ENCODE measurements around the gene NRXN3. TPM values are rescaled to one million over a fixed set of nuclear protein-coding genes. Genes with fewer than 3 reads are reported as not detected.

NRXN3 gene
- total and polyA plus RNA-seq, 5 donors from 2014 or later: not detected

DNA sequence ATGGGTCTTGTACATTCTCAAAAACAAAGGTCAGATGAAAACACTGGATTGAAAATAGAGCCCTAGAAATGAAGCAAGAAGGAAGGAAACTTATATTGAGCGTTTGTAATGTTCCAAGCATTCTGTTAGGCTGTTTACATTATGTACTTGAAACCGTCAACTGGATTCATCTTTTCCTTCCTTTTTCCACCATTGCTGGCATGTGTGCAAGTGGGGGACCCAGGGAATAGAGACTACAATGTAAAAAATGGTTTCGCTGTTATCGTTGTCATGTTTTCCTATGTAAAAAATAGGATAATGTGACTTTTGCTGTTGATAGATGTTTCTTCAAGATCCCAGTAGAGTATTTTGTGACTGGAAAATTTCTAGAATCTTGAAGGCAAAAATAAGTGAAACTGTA is 913.2 kb downstream of the NRXN3 start:
- ATAC-seq (ENCODE audit: low read depth in 2 of 2) (no peak), DNase-seq (no peak)
- H3K4me3 ChIP-seq (ENCODE audit: low read depth, low read length): no peak overlapping the region
- Mint-ChIP-seq H3K4me3 (no peak overlapping the region), H3K4me1 (no peaks in the 10 kb centered on the region), H3K9me3 (peaks cover 0 to 8% (median 1%) of the 10 kb centered on the region in 7 donors), H3K36me3 (no peaks in the 10 kb centered on the region), H3K27me3 (peaks cover 4% of the 10 kb centered on the region), H3K27ac (no peak overlapping the region)
- no peaks in the 10 kb centered on the region for H3K36me3 ChIP-seq (ENCODE audit: control insufficient read depth, insufficient read depth, low read length)
- H3K4me1 ChIP-seq (ENCODE audit: control insufficient read depth, insufficient read depth, low read length, poor library complexity, severe bottlenecking): no peaks in the 10 kb centered on the region
- no peaks in the 10 kb centered on the region for H3K9me3 ChIP-seq (ENCODE audit: control insufficient read depth in 2 of 2, low read length in 2 of 2)
- H3K27me3 ChIP-seq (ENCODE audit: control insufficient read depth, insufficient read depth, low read length): no peaks in the 10 kb centered on the region
- H3K27ac ChIP-seq (ENCODE audit: insufficient read depth, low read length, poor library complexity, severe bottlenecking): no peak overlapping the region

DNA sequence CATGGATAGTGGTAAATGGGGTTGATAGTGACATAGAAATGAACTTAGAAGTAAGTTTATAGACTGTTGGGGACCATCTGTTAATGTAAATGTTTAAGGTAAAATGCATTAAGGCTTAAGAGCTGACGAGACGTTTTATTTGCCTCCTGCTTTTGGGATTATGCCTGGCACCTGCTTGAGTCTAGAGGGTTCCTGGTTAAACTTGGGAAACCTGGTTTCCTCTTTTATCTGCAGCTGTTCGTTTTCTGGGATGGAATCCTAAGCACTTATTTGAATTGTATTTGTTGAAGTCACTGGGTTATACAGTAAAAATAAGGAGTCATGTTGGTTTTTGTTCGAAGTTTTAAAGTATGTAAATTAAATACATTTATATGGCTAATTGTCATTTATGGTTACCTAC is 914.7 kb downstream of the NRXN3 start:
- no peak overlapping the region for H3K27ac ChIP-seq (ENCODE audit: insufficient read depth, low read length, poor library complexity, severe bottlenecking)
- no peaks in the 10 kb centered on the region for H3K9me3 ChIP-seq (ENCODE audit: control insufficient read depth in 2 of 2, low read length in 2 of 2)
- Mint-ChIP-seq H3K27me3 (no peaks in the 10 kb centered on the region), H3K27ac (no peak overlapping the region), H3K36me3 (no peaks in the 10 kb centered on the region), H3K4me3 (no peak overlapping the region), H3K4me1 (no peaks in the 10 kb centered on the region), H3K9me3 (peaks cover 0 to 4% (median 1%) of the 10 kb centered on the region in 7 donors)
- H3K36me3 ChIP-seq (ENCODE audit: control insufficient read depth, insufficient read depth, low read length): no peaks in the 10 kb centered on the region
- no peaks in the 10 kb centered on the region for H3K27me3 ChIP-seq (ENCODE audit: control insufficient read depth, insufficient read depth, low read length)
- no peak overlapping the region for H3K4me3 ChIP-seq (ENCODE audit: low read depth, low read length)
- ATAC-seq (ENCODE audit: low read depth in 2 of 2): no peak
- DNase-seq: no peak
- H3K4me1 ChIP-seq (ENCODE audit: control insufficient read depth, insufficient read depth, low read length, poor library complexity, severe bottlenecking): no peaks in the 10 kb centered on the region

DNA sequence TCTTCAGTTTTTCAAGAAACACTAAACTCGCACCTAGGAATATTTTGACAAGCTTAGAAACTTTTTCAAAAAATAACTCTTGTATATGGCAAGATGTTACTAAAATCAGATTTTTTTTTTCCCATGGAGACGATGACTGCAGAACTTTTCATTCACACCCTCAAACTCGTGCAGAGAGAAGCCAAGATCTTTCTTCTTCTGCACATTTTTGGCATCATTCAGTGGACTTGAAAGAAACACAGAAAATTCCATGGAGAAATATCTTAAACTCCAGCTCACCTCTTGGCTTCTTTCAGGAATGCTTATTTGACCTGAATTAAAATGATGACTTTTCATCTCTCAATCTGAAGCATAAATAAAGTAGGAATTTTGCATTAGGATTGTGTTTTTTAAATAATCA is 919.4 kb downstream of the NRXN3 start:
- Histone ChIP-seq H3K4me3 (ENCODE audit: low read depth, low read length) (no peak overlapping the region), H3K27ac (ENCODE audit: insufficient read depth, low read length, poor library complexity, severe bottlenecking) (no peak overlapping the region), H3K36me3 (ENCODE audit: control insufficient read depth, insufficient read depth, low read length) (no peaks in the 10 kb centered on the region), H3K27me3 (ENCODE audit: control insufficient read depth, insufficient read depth, low read length) (no peaks in the 10 kb centered on the region), H3K4me1 (ENCODE audit: control insufficient read depth, insufficient read depth, low read length, poor library complexity, severe bottlenecking) (no peaks in the 10 kb centered on the region), H3K9me3 (ENCODE audit: control insufficient read depth in 2 of 2, low read length in 2 of 2) (no peaks in the 10 kb centered on the region)
- Mint-ChIP-seq H3K4me1 (no peaks in the 10 kb centered on the region), H3K4me3 (no peak overlapping the region), H3K27me3 (no peaks in the 10 kb centered on the region), H3K36me3 (no peaks in the 10 kb centered on the region), H3K9me3 (peaks cover 0 to 6% (median 0%) of the 10 kb centered on the region in 7 donors), H3K27ac (no peak overlapping the region)
- no peak for DNase-seq
- ATAC-seq (ENCODE audit: low read depth in 2 of 2): no peak

DNA sequence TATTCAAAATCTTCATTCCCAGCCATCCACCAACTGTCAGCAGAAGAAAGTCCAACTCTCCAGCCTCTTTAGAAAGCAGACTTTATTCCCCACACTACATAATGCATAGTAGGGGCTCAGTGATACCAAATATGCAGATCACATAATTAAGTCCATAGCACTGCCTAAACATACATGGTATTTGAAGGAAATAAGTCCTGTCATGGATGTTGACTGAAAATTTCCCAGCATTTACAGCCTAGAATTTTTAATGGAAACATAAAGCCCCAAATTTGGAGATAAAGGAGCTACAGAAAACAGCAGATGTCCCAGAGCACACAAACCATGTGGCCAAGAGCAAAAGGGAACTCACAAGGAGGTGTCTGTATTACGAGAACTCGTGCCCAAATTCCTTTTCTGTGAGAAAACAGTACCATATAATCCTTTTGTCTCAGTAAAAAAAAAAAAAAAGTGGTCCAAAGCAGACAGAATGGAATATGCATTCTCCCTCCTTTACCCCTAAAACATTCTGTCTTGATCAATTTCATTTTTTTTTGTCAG is 920.5 kb downstream of the NRXN3 start:
- Histone ChIP-seq H3K27me3 (ENCODE audit: control insufficient read depth, insufficient read depth, low read length) (no peaks in the 10 kb centered on the region), H3K9me3 (ENCODE audit: control insufficient read depth in 2 of 2, low read length in 2 of 2) (no peaks in the 10 kb centered on the region), H3K27ac (ENCODE audit: insufficient read depth, low read length, poor library complexity, severe bottlenecking) (no peak overlapping the region), H3K4me1 (ENCODE audit: control insufficient read depth, insufficient read depth, low read length, poor library complexity, severe bottlenecking) (no peaks in the 10 kb centered on the region), H3K4me3 (ENCODE audit: low read depth, low read length) (no peak overlapping the region), H3K36me3 (ENCODE audit: control insufficient read depth, insufficient read depth, low read length) (no peaks in the 10 kb centered on the region)
- H3K36me3 Mint-ChIP-seq: no peaks in the 10 kb centered on the region
- H3K9me3 Mint-ChIP-seq: peaks cover 0 to 6% (median 0%) of the 10 kb centered on the region in 7 donors
- no peak for ATAC-seq (ENCODE audit: low read depth in 2 of 2)
- peak overlapping the region in 1 of 3 donors; percentile 35 for H3K27ac Mint-ChIP-seq
- DNase-seq: no peak
- H3K4me3 Mint-ChIP-seq: no peak overlapping the region
- no peaks in the 10 kb centered on the region for H3K4me1 Mint-ChIP-seq
- H3K27me3 Mint-ChIP-seq: no peaks in the 10 kb centered on the region

GRCh38 chr14:79091381-79091963 is 921.3 kb downstream of the NRXN3 start:
- no peak overlapping the region for H3K4me3 ChIP-seq (ENCODE audit: low read depth, low read length)

DNA sequence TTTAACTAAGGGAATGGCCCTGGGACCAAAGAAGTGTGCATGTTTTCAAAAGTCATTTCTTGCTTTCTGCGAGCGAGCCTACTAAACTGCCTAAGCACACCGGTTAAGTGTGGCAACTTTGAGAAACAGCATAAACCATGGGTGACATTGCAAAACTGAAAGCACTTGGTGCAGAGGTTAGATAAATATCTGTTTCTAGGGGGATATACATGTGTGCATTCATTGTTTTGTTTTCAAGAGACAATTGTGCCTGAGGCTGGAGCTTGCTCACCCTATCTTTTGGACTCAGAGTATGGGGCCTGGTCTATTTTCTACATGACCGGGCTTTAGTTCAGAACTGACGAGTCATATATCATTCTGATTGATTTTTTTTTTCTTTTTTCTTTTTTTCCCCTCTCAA is 923.4 kb downstream of the NRXN3 start:
- ATAC-seq (ENCODE audit: low read depth in 2 of 2) (no peak), DNase-seq (no peak)
- Mint-ChIP-seq H3K27ac (no peak overlapping the region), H3K9me3 (peaks cover 0 to 6% (median 0%) of the 10 kb centered on the region in 7 donors), H3K4me1 (no peaks in the 10 kb centered on the region), H3K27me3 (no peaks in the 10 kb centered on the region), H3K36me3 (no peaks in the 10 kb centered on the region), H3K4me3 (no peak overlapping the region)
- no peaks in the 10 kb centered on the region for H3K9me3 ChIP-seq (ENCODE audit: control insufficient read depth in 2 of 2, low read length in 2 of 2)
- H3K4me1 ChIP-seq (ENCODE audit: control insufficient read depth, insufficient read depth, low read length, poor library complexity, severe bottlenecking): no peaks in the 10 kb centered on the region
- H3K4me3 ChIP-seq (ENCODE audit: low read depth, low read length): no peak overlapping the region
- no peaks in the 10 kb centered on the region for H3K36me3 ChIP-seq (ENCODE audit: control insufficient read depth, insufficient read depth, low read length)
- H3K27me3 ChIP-seq (ENCODE audit: control insufficient read depth, insufficient read depth, low read length): no peaks in the 10 kb centered on the region
- no peak overlapping the region for H3K27ac ChIP-seq (ENCODE audit: insufficient read depth, low read length, poor library complexity, severe bottlenecking)

More at GRCh38 chr14:79091381-79091963, 921.3 kb downstream of the NRXN3 start:
- Mint-ChIP-seq H3K9me3 (peaks cover 0 to 6% (median 0%) of the 10 kb centered on the region in 7 donors), H3K27me3 (no peaks in the 10 kb centered on the region), H3K36me3 (no peaks in the 10 kb centered on the region), H3K4me3 (no peak overlapping the region), H3K27ac (no peak overlapping the region), H3K4me1 (no peaks in the 10 kb centered on the region)
- ATAC-seq (ENCODE audit: low read depth in 2 of 2) (no peak), DNase-seq (no peak)
- Histone ChIP-seq H3K4me1 (ENCODE audit: control insufficient read depth, insufficient read depth, low read length, poor library complexity, severe bottlenecking) (no peaks in the 10 kb centered on the region), H3K9me3 (ENCODE audit: control insufficient read depth in 2 of 2, low read length in 2 of 2) (no peaks in the 10 kb centered on the region), H3K27me3 (ENCODE audit: control insufficient read depth, insufficient read depth, low read length) (no peaks in the 10 kb centered on the region), H3K27ac (ENCODE audit: insufficient read depth, low read length, poor library complexity, severe bottlenecking) (no peak overlapping the region), H3K36me3 (ENCODE audit: control insufficient read depth, insufficient read depth, low read length) (no peaks in the 10 kb centered on the region)

DNA sequence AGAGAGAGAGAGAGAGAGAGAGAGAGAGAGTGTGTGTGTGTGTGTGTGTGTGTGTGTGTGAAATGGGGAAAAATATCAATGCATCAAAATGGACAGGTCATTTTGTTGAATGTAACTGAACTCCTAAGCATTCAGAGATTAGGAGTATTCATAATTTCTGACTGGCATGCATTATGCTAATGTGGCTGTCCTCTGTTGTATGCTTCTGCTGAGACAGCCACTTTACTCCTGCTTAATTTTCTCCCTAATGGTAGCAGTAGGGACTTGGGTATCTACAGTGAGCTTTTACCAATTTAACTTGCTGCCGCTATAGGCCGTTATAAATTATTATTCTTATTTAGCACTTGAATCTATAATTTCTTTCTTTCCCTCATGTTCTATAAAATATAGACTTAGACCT is 924.8 kb downstream of the NRXN3 start:
- Mint-ChIP-seq H3K27ac (no peak overlapping the region), H3K36me3 (no peaks in the 10 kb centered on the region), H3K27me3 (no peaks in the 10 kb centered on the region), H3K4me1 (no peaks in the 10 kb centered on the region), H3K4me3 (no peak overlapping the region), H3K9me3 (peaks cover 0 to 6% (median 0%) of the 10 kb centered on the region in 7 donors)
- Histone ChIP-seq H3K27ac (ENCODE audit: insufficient read depth, low read length, poor library complexity, severe bottlenecking) (no peak overlapping the region), H3K4me1 (ENCODE audit: control insufficient read depth, insufficient read depth, low read length, poor library complexity, severe bottlenecking) (no peaks in the 10 kb centered on the region), H3K36me3 (ENCODE audit: control insufficient read depth, insufficient read depth, low read length) (no peaks in the 10 kb centered on the region), H3K4me3 (ENCODE audit: low read depth, low read length) (no peak overlapping the region), H3K9me3 (ENCODE audit: control insufficient read depth in 2 of 2, low read length in 2 of 2) (no peaks in the 10 kb centered on the region), H3K27me3 (ENCODE audit: control insufficient read depth, insufficient read depth, low read length) (no peaks in the 10 kb centered on the region)
- no peak for DNase-seq
- no peak for ATAC-seq (ENCODE audit: low read depth in 2 of 2)

DNA sequence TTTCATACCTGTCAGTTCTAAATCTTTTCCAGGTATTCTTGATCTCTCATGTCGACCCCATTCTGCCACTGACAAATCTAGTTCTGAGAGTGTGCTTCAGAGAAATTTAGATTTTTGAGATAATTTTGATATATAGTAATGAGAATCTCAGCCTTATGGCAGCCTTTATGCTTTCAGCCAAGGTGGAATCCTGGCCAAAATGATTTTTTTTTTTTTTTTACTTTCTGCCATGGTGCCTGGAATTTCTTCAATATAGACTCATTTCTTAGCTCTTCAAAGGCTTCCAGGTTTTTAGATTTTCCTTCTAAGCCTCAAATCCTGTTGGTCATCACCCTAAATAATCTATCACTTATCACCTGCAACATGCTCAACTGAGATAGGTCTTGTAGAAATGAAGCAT is 926.6 kb downstream of the NRXN3 start:
- no peaks in the 10 kb centered on the region for H3K4me1 Mint-ChIP-seq
- no peaks in the 10 kb centered on the region for H3K9me3 ChIP-seq (ENCODE audit: control insufficient read depth in 2 of 2, low read length in 2 of 2)
- DNase-seq: no peak
- peaks cover 0 to 7% (median 1%) of the 10 kb centered on the region in 7 donors for H3K9me3 Mint-ChIP-seq
- H3K27me3 ChIP-seq (ENCODE audit: control insufficient read depth, insufficient read depth, low read length): no peaks in the 10 kb centered on the region
- no peak for ATAC-seq (ENCODE audit: low read depth in 2 of 2)
- no peaks in the 10 kb centered on the region for H3K27me3 Mint-ChIP-seq
- H3K36me3 Mint-ChIP-seq: no peaks in the 10 kb centered on the region
- no peak overlapping the region for H3K27ac Mint-ChIP-seq
- no peak overlapping the region for H3K4me3 ChIP-seq (ENCODE audit: low read depth, low read length)
- no peaks in the 10 kb centered on the region for H3K4me1 ChIP-seq (ENCODE audit: control insufficient read depth, insufficient read depth, low read length, poor library complexity, severe bottlenecking)
- H3K36me3 ChIP-seq (ENCODE audit: control insufficient read depth, insufficient read depth, low read length): no peaks in the 10 kb centered on the region
- H3K27ac ChIP-seq (ENCODE audit: insufficient read depth, low read length, poor library complexity, severe bottlenecking): no peak overlapping the region
- no peak overlapping the region for H3K4me3 Mint-ChIP-seq

Data from CD4-positive, CD25-positive, alpha-beta regulatory T cell (primary cell).